GM12891 (cell line): Measurements from ENCODE around the gene NUP155.

ENCODE experiments used
- POLR2A ChIP-seq: IDR thresholded peaks from 2 replicates; pipeline ENCODE4 v1.6.1; 2011; ENCODE audit warnings: low read depth, low read length, control low read depth
- POLR2AphosphoS5 ChIP-seq: IDR thresholded peaks from 2 replicates; pipeline ENCODE4 v1.6.1; 2011; ENCODE audit warnings: low read depth, low read length, control low read depth
- POU2F2 ChIP-seq: IDR thresholded peaks from 2 replicates; pipeline ENCODE4 v1.6.1; 2011; ENCODE audit warnings: low read depth, mild to moderate bottlenecking, control low read depth, low read length, moderate library complexity
- TAF1 ChIP-seq: IDR thresholded peaks from 2 replicates; pipeline ENCODE4 v1.6.1; 2011; ENCODE audit warnings: low read depth, low read length, control low read depth

DNA sequence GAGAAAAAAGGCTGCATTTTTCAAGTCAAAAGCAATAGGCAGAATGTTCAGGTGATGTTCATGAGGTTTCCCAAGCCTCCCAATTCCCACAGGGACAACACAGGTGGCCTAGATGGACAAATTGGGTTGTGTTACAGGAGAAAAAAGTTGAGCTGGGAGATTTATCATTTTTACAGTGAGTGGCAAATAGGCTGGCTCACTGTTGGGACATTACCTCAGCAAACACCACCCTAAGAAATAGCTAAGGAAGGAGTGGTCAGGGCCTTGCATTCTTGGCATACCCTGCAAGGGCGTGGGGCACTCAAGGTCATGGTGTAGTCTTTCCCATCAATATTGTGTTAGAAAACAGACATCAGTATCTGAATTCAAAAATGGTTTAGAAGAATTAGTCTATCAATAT lies 98.4 kb downstream of the NUP155 start:
- no peak for TF ChIP-seq POLR2A
- no peak for TF ChIP-seq TAF1
- no peak for TF ChIP-seq POLR2AphosphoS5
- TF ChIP-seq POU2F2, result no peak
